Stimulated activated CD8-positive, alpha-beta memory T cell treated with anti-CD3 and anti-CD28 coated beads, Interleukin-12 subunit alpha, Interleukin-12 subunit beta, amount 100 ng/mL, for 4 hours (primary cell): Measurements from ENCODE around the gene EHD2.
"Not testable (repeated sequence)": the region's sequence is repeated elsewhere in the genome, so short reads cannot be mapped to it uniquely, and the experiment has no call there.

Experiments used
- DNase-seq: peaks from one replicate; pipeline ENCODE4 v3.0.0-alpha.2; 2020; ENCODE audit warnings: low read depth

Gene EHD2

GRCh38 chr19:47713046-47714021 lies at the start of gene EHD2:
Gene EHD2, plus strand, starts transcription at chr19:47713422. Its CDS starts 3,191 bp downstream, at chr19:47716613.
- DNase-seq, result peak; percentile 15

- DNase-seq, result no peak
Measured at GRCh38 chr19:47663435-47663910, 49.7 kb upstream of the EHD2 start.

- DNase-seq, result no peak
Measured at GRCh38 chr19:47663911-47664771, 49.1 kb upstream of the EHD2 start.

- not testable (repeated sequence) for DNase-seq
Measured at GRCh38 chr19:47668556-47668955, 44.7 kb upstream of the EHD2 start.

DNA sequence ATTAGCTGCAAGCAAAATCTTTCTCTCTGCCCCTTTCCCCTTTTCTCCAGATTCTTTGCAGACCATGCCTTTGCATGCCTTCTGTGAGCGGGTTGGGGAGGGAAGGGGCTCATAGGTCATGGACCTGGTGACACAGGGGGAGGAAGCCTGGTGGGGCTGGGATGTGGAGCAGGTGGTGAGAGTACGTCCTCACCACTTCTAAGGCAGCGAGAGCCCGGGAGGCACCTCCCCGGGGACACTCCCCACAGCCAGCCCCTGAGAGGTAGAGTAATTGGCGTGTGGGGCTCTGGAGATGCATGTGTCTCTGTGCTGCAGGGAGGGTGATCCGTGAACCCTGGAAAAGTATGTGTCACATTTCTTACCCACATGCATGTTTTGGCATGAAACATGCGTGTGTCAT lies 42.5 kb upstream of the EHD2 start:
- DNase-seq, result no peak

DNA sequence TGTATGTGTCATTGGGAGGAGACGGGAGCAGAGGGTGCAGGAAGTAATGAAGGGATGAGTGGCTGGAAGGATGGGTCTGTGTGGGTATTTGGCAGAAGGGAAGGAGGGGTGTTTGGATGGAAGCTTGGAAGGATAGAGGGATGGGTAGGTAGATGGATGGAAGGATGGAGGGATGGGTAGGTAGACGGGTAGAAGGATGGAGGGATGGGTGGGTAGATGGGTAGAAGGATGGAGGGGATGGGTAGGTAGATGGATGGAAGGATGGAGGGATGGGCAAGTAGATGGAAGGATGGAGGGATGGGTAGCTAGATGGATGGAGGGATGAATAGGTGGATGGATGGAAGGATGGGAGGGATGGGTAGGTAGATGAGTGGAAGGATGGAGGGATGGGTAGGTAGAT lies 41.7 kb upstream of the EHD2 start:
- no peak for DNase-seq

GRCh38 chr19:47673426-47673825 lies 39.8 kb upstream of the EHD2 start:
- DNase-seq, result no peak

DNA sequence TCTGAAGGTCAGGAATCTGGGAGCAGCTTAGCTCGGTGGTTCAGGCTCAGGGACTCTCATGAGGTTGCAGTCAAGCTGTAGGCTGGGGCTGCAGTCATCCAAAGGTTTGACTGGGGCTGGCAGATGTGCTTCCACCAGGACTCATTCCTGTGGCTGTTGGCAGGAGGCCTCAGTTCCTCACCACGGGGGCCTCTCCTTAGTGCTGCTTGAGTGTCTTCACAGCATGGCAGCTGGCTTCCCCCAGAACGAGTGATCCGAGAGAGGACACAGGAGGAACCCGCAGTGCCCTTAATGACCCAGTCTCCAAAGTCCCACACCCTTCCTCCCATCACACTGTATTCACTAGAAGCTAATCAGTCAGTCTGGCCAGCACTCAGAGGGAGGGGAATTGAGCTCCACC lies 38.7 kb upstream of the EHD2 start:
- no peak for DNase-seq

GRCh38 chr19:47675271-47675670 lies 38.0 kb upstream of the EHD2 start:
- no peak for DNase-seq

GRCh38 chr19:47675859-47676258 lies 37.4 kb upstream of the EHD2 start:
- no peak for DNase-seq

GRCh38 chr19:47676811-47677210 lies 36.4 kb upstream of the EHD2 start:
- no peak for DNase-seq

DNA sequence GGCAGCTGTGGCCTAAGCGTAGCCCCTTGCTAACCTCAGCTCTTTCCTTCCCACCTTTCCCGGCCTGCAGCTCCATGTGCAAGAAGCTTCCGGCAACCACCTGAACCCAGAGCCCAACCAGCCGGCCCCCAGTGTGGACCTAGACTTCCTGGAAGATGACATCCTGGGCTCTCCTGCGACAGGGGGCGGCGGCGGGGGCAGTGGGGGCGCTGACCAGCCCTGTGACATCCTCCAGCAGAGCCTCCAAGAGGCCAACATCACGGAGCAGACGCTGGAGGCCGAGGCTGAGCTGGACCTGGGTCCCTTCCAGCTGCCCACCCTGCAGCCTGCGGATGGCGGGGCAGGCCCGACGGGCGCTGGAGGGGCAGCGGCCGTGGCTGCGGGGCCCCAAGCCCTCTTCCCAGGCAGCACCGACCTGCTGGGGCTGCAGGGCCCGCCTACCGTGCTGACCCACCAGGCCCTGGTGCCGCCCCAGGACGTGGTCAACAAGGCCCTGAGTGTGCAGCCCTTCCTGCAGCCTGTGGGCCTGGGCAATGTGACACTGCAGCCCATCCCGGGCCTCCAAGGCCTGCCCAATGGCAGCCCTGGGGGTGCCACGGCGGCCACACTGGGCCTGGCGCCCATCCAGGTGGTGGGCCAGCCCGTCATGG lies 33.8 kb upstream of the EHD2 start:
- no peak for DNase-seq

GRCh38 chr19:47679922-47680857 lies 33.0 kb upstream of the EHD2 start:
- no peak for DNase-seq

DNA sequence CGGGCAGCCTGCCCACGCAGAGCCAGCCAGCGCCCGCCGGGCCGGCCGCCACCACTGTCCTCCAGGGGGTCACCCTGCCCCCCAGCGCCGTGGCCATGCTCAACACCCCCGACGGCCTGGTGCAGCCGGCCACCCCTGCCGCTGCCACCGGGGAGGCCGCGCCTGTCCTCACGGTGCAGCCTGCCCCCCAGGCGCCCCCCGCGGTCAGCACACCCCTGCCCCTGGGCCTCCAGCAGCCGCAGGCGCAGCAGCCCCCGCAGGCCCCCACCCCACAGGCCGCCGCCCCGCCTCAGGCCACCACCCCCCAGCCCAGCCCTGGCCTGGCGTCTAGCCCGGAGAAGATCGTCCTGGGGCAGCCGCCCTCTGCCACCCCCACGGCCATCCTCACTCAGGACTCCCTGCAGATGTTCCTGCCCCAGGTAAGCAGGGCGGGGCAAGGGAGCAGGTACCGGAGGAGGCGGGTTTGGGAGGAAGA lies 32.3 kb upstream of the EHD2 start:
- DNase-seq, result no peak

- DNase-seq, result no peak
Measured at GRCh38 chr19:47681388-47681787, 31.8 kb upstream of the EHD2 start.

DNA sequence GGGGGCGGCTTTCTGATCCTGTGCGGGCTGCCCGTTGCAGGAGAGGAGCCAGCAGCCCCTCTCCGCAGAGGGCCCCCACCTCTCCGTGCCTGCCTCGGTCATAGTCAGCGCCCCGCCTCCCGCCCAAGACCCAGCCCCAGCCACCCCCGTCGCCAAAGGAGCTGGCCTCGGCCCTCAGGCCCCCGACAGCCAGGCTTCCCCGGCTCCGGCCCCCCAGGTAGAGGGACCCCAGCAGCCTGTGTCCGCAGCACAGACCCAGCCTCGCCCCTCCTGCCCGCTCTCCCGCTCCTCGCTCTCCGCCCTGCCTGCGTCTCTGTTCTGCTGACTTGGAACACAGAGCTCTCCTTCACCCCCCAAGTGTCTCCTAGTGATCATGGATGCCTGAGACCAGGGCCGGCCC lies 31.3 kb upstream of the EHD2 start:
- no peak for DNase-seq

DNA sequence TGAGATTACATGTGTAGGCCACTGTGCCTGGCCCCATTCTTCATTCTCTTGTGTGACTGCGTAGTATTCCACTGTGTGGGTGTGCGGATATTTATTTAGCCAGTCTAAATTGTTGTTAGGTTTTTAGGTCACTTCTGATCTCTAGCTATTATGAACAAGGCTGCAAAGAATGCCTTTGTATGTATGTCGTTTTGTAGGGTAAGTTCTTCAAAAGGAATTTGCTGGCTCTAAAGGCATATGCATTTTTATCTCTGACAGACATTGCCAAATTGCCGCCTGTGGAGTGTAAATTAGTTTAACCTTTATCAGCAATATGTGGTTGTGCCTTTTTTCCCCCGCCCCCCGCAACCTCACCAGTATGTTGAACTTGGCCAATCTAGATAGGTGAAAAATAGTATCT lies 30.3 kb upstream of the EHD2 start:
- DNase-seq, result no peak

DNA sequence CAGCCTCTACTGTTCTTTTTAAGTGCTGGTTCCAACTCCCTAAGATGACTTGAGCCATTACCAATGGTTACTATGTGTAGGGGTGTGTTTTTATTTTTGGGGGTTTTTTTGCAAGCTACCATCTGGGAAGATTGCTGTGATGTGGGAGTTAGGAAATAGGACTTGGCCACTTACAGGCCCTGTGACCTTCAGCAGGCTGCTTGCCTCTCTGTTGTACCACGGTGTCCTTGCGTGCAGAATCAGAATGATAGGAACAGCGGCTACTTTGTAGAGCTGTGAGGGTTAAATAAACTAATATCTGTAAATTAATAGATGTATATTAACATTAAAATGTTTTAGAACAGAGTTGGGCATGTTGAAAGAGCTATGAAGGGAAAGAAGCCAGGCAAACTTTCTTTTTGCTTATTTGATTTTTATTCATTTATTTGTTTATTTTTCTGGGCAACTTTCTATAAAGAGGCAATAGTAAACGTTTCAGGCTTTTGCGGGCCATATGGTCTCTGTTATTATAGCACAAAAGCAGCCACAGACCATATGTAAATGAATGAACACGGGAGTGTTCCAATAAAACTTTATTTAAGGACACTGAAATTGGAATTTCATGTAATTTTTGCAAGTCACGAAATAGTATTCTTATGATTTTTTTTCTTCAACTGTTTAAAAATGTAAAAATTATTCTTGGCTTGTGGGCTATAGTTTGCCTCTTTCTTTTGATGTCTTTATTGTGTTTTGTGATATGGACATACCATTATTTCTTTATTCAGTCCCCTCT lies 26.4 kb upstream of the EHD2 start:
- DNase-seq, result no peak

- no peak for DNase-seq
Measured at GRCh38 chr19:47687906-47688305, 25.3 kb upstream of the EHD2 start.

GRCh38 chr19:47691090-47691489 lies 22.1 kb upstream of the EHD2 start:
- DNase-seq, result no peak
